ENCODE results near the gene ZDHHC12. TPM values are rescaled to one million over a fixed set of nuclear protein-coding genes. Genes with fewer than 3 reads are reported as not detected.

Gene ZDHHC12
- polyA plus RNA-seq, 3 donors = 50.0 to 72.7 (median 68.4) TPM

GRCh38 chr9:128707446-128707845, 16.5 kb downstream of the ZDHHC12 start:
- WGBS (ENCODE audit: insufficient coverage) = no CpG with 5 or more reads among the region's 8 CpGs
- Mint-ChIP-seq H3K27ac (no peak overlapping the region), H3K9me3 (no peaks in the 10 kb centered on the region), H3K36me3 (no peaks in the 10 kb centered on the region), H3K4me1 (peaks cover 5% of the 10 kb centered on the region), H3K4me3 (no peak overlapping the region), H3K27me3 (ENCODE audit: low read depth in 3 of 3) (peaks cover 5 to 12% (median 11%) of the 10 kb centered on the region in 3 donors)
- Histone ChIP-seq H3K4me1 (ENCODE audit: control insufficient read depth in 1 of 2, insufficient read depth in 2 of 2, low read length in 2 of 2) (peaks cover 5 to 8% of the 10 kb centered on the region in 2 donors), H3K27ac (ENCODE audit: low read depth in 1 of 2, low read length in 2 of 2) (no peak overlapping the region), H3K9ac (ENCODE audit: insufficient read depth, low read length, poor library complexity, severe bottlenecking) (no peak overlapping the region), H3K79me2 (ENCODE audit: insufficient read depth, low read length) (no peaks in the 10 kb centered on the region), H3K36me3 (replicated peaks in 1 of 2; ENCODE audit: control insufficient read depth in 1 of 2, insufficient read depth in 2 of 2, low read length in 2 of 2) (no peaks in the 10 kb centered on the region), H3K4me2 (replicated peaks; ENCODE audit: extremely low read depth, low read length, poor library complexity, severe bottlenecking) (no peak overlapping the region), H3K9me3 (replicated peaks in 1 of 2; ENCODE audit: control insufficient read depth in 1 of 2, insufficient read depth in 1 of 2, low read length in 2 of 2) (no peaks in the 10 kb centered on the region), H2AFZ (ENCODE audit: insufficient read depth, low read depth, low read length, poor library complexity, severe bottlenecking) (no peak overlapping the region), H3K4me3 (replicated peaks in 1 of 3; ENCODE audit: low read depth in 2 of 3, low read length in 3 of 3) (no peak overlapping the region), H3K27me3 (ENCODE audit: control insufficient read depth in 2 of 2, insufficient read depth in 2 of 2, low read length in 2 of 2) (peaks cover 0 to 10% of the 10 kb centered on the region in 2 donors), H4K20me1 (ENCODE audit: insufficient read depth, low read length) (no peaks in the 10 kb centered on the region)
- DNase-seq = no peak
- intact Hi-C loops (cut with micrococcal nuclease) = no loop called here
- no peak for TF ChIP-seq CTCF (IDR thresholded peaks at IDR 0.05)

- Mint-ChIP-seq H3K9me3 (no peaks in the 10 kb centered on the region), H3K36me3 (no peaks in the 10 kb centered on the region), H3K4me1 (peaks cover 9% of the 10 kb centered on the region), H3K4me3 (no peak overlapping the region), H3K27ac (no peak overlapping the region), H3K27me3 (ENCODE audit: low read depth in 3 of 3) (peaks cover 8 to 13% (median 12%) of the 10 kb centered on the region in 3 donors)
- H3K27me3 ChIP-seq (ENCODE audit: control insufficient read depth in 2 of 2, insufficient read depth in 2 of 2, low read length in 2 of 2) = peaks cover 0 to 10% of the 10 kb centered on the region in 2 donors
- no peak overlapping the region for H3K4me3 ChIP-seq (replicated peaks in 1 of 3; ENCODE audit: low read depth in 2 of 3, low read length in 3 of 3)
- H3K9me3 ChIP-seq (replicated peaks in 1 of 2; ENCODE audit: control insufficient read depth in 1 of 2, insufficient read depth in 1 of 2, low read length in 2 of 2) = no peaks in the 10 kb centered on the region
- no peak overlapping the region for H3K9ac ChIP-seq (ENCODE audit: insufficient read depth, low read length, poor library complexity, severe bottlenecking)
- DNase-seq = no peak
- H3K36me3 ChIP-seq (replicated peaks in 1 of 2; ENCODE audit: control insufficient read depth in 1 of 2, insufficient read depth in 2 of 2, low read length in 2 of 2) = no peaks in the 10 kb centered on the region
- intact Hi-C loops (cut with micrococcal nuclease) = no loop called here
- 87% methylated on average over 23 of the region's 23 CpGs for WGBS (ENCODE audit: insufficient coverage)
- no peak overlapping the region for H3K27ac ChIP-seq (ENCODE audit: low read depth in 1 of 2, low read length in 2 of 2)
- H2AFZ ChIP-seq (ENCODE audit: insufficient read depth, low read depth, low read length, poor library complexity, severe bottlenecking) = no peak overlapping the region
- peaks cover 10 to 14% of the 10 kb centered on the region in 2 donors for H3K4me1 ChIP-seq (ENCODE audit: control insufficient read depth in 1 of 2, insufficient read depth in 2 of 2, low read length in 2 of 2)
- no peaks in the 10 kb centered on the region for H4K20me1 ChIP-seq (ENCODE audit: insufficient read depth, low read length)
- no peak overlapping the region for H3K4me2 ChIP-seq (replicated peaks; ENCODE audit: extremely low read depth, low read length, poor library complexity, severe bottlenecking)
- no peak for TF ChIP-seq CTCF (IDR thresholded peaks at IDR 0.05)
- H3K79me2 ChIP-seq (ENCODE audit: insufficient read depth, low read length) = no peaks in the 10 kb centered on the region
These were observed 17.1 kb downstream of the ZDHHC12 start for GRCh38 chr9:128706671-128707381.
